HepG2 (cell line): ENCODE measurements around the gene TATDN3. TPM values are rescaled to one million over a fixed set of nuclear protein-coding genes. Genes with fewer than 3 reads are reported as not detected.
A peak's percentile ranks its signal among the peaks of the same experiment; 100 is the strongest.

Source experiments
- ATAD3A ChIP-seq: sonication (generic); formaldehyde crosslinking; IDR thresholded peaks from 2 replicates; pipeline ENCODE4 v1.4.0; 2020; ENCODE audit warnings: missing genetic modification reagents
- DNMT3B ChIP-seq: conservative IDR thresholded peaks from 2 replicates; pipeline ENCODE4 v1.6.1; 2016; ENCODE audit warnings: missing biosample characterization, control low read depth
- FIP1L1 ChIP-seq: fragments of 200-400 bp; formaldehyde crosslinking; IDR thresholded peaks from 2 replicates; pipeline ENCODE4 v1.6.1; 2018; ENCODE audit warnings: low read depth, mild to moderate bottlenecking, low read length, moderate library complexity, borderline replicate concordance; ENCODE audit not compliant: insufficient read depth
- FOXC1 ChIP-seq: sonication (generic); formaldehyde crosslinking; IDR thresholded peaks from 2 replicates; pipeline ENCODE4 v1.8.0; 2022; ENCODE audit warnings: mild to moderate bottlenecking, missing genetic modification reagents, borderline replicate concordance
- HHEX ChIP-seq: IDR thresholded peaks from 2 replicates; pipeline ENCODE4 v1.6.1; 2016; ENCODE audit warnings: control low read depth
- MATR3 ChIP-seq: sonication (generic); formaldehyde crosslinking; IDR thresholded peaks from 2 replicates; pipeline ENCODE4 v1.4.0; 2020; ENCODE audit warnings: missing genetic modification reagents
- POLR2A ChIP-seq, 2 experiments: IDR thresholded peaks; 2 replicates each; pipeline ENCODE4 v1.6.1; 2011; ENCODE audit warnings: low read depth in 2 of 2, low read length in 2 of 2, mild to moderate bottlenecking in 1 of 2, moderate library complexity in 1 of 2; ENCODE audit not compliant: insufficient read depth in 1 of 2
- PREB ChIP-seq: sonication (generic); formaldehyde crosslinking; IDR thresholded peaks from 2 replicates; pipeline ENCODE4 v1.4.0; 2020; ENCODE audit warnings: missing genetic modification reagents
- RBFOX2 ChIP-seq: fragments of 200-400 bp; formaldehyde crosslinking; IDR thresholded peaks from 2 replicates; pipeline ENCODE4 v1.6.1; 2017; ENCODE audit warnings: low read depth, mild to moderate bottlenecking, low read length
- REST ChIP-seq, 2 experiments: IDR thresholded peaks; 2 replicates each; pipeline ENCODE4 v1.6.1; 2011 to 2012; ENCODE audit warnings: low read length in 2 of 2, borderline replicate concordance in 1 of 2, low read depth in 1 of 2, mild to moderate bottlenecking in 1 of 2, moderate library complexity in 1 of 2
- RFX1 ChIP-seq: fragments of 450-650 bp; IDR thresholded peaks from 2 replicates; pipeline ENCODE4 v1.6.1; 2017
- SALL1 ChIP-seq: sonication (generic); formaldehyde crosslinking; IDR thresholded peaks from 2 replicates; pipeline ENCODE4 v1.8.0; 2022; ENCODE audit warnings: mild to moderate bottlenecking, missing genetic modification reagents
- SRSF1 ChIP-seq: fragments of 200-400 bp; formaldehyde crosslinking; optimal IDR thresholded peaks from 2 replicates; pipeline ENCODE3; 2017; ENCODE audit warnings: mild to moderate bottlenecking, low read depth, low read length, moderate library complexity
- YEATS2 ChIP-seq: sonication (generic); formaldehyde crosslinking; IDR thresholded peaks from 2 replicates; pipeline ENCODE4 v1.4.0; 2020; ENCODE audit warnings: missing genetic modification reagents, borderline replicate concordance
- ZBTB25 ChIP-seq: IDR thresholded peaks from 2 replicates; pipeline ENCODE4 v1.6.1; 2018; ENCODE audit warnings: missing genetic modification reagents
- ZNF296 ChIP-seq: sonication (generic); formaldehyde crosslinking; conservative IDR thresholded peaks from 2 replicates; pipeline ENCODE4 v1.5.0; 2020; ENCODE audit warnings: mild to moderate bottlenecking, missing genetic modification reagents
- ZNF609 ChIP-seq: sonication (generic); formaldehyde crosslinking; IDR thresholded peaks from 2 replicates; pipeline ENCODE4 v1.4.0; 2020; ENCODE audit warnings: mild to moderate bottlenecking, missing genetic modification reagents, borderline replicate concordance
- ZNF746 ChIP-seq: sonication (generic); formaldehyde crosslinking; IDR thresholded peaks from 2 replicates; pipeline ENCODE4 v1.8.0; 2022; ENCODE audit warnings: mild to moderate bottlenecking, missing genetic modification reagents
- ZNF777 ChIP-seq: sonication (generic); formaldehyde crosslinking; IDR thresholded peaks from 2 replicates; pipeline ENCODE4 v1.4.0; 2020; ENCODE audit warnings: missing genetic modification reagents
- polyA plus RNA-seq, 8 experiments: library from polyadenylated mRNA; depleted of rRNA in 3 of 8; stranded (reverse) in 7 of 8; unstranded in 1 of 8; fragments of >200 nt; fragmentation: Illumina TruSeq in 4 of 8; extraction: Trizol in 4 of 8; gene quantifications; 2 replicates each; pipeline versions ENCODE4 v1.2.1 to v1.2.3, GENCODE V29; 2011 to 2016; ENCODE audit warnings: low read depth in 4 of 8, missing spikeins in 1 of 8, mixed read lengths in 1 of 8; ENCODE audit not compliant: insufficient read depth in 1 of 8
- total RNA-seq, 5 experiments: library from RNA; depleted of rRNA; stranded (reverse); fragments of >200 nt; fragmentation: Illumina TruSeq; extraction: Trizol; gene quantifications; 2 replicates each; pipeline ENCODE4 v1.2.3, GENCODE V29; 2016; ENCODE audit warnings: low read depth in 1 of 5

Gene TATDN3
- total and polyA plus RNA-seq, 2 of the 13 experiments (the other 11 are each of a cell fraction or from before 2014, with no cell fraction given): 7.3 to 8.6 TPM

- TF ChIP-seq ZNF746 (CRISPR knock-in tag): peak; percentile 95
- peak; percentile 93 for TF ChIP-seq RBFOX2
- TF ChIP-seq ZNF609: peak; percentile 72
- no peak for TF ChIP-seq ZNF296
- peak in 1 of 2 experiments; percentile 75; a peak in 1 of 4 replicates for TF ChIP-seq REST (IDR thresholded peaks at IDR 0.05; ENCODE audit: borderline replicate concordance in 1 of 2, low read depth in 1 of 2, low read length in 2 of 2)
- TF ChIP-seq POLR2A (IDR thresholded peaks at IDR 0.05; ENCODE audit: insufficient read depth in 1 of 2, low read depth in 2 of 2, low read length in 2 of 2): peak; percentile 84 to 95
- TF ChIP-seq YEATS2 (CRISPR knock-in tag): peak; percentile 93
- peak; percentile 34 for TF ChIP-seq SRSF1
- peak; percentile 96 for TF ChIP-seq ZBTB25
- TF ChIP-seq DNMT3B (CRISPR knock-in tag): no peak
- peak; percentile 98 for TF ChIP-seq SALL1 (CRISPR knock-in tag)
- TF ChIP-seq ZNF777: peak; percentile 71
- no peak for TF ChIP-seq MATR3 (CRISPR knock-in tag)
- TF ChIP-seq HHEX (CRISPR knock-in tag): no peak
- 0 out of 2 replicates have a peak, but pooled peaks have one; percentile 82 for TF ChIP-seq PREB (CRISPR knock-in tag)
- TF ChIP-seq RFX1: no peak
- 0 out of 2 replicates have a peak, but pooled peaks have one; percentile 39 for TF ChIP-seq ATAD3A (CRISPR knock-in tag)
- TF ChIP-seq FOXC1 (CRISPR knock-in tag): peak; percentile 94
- no peak for TF ChIP-seq FIP1L1
Measured at GRCh38 chr1:212791676-212792395, at the start of gene TATDN3, which contains the start of gene NSL1 (continued).
